Measurements from ENCODE around the gene POLR2L. TPM values are rescaled to one million over a fixed set of nuclear protein-coding genes. Genes with fewer than 3 reads are reported as not detected.

The POLR2L gene
- total RNA-seq, 1 donor from 2014 or later: 83.9 TPM

DNA sequence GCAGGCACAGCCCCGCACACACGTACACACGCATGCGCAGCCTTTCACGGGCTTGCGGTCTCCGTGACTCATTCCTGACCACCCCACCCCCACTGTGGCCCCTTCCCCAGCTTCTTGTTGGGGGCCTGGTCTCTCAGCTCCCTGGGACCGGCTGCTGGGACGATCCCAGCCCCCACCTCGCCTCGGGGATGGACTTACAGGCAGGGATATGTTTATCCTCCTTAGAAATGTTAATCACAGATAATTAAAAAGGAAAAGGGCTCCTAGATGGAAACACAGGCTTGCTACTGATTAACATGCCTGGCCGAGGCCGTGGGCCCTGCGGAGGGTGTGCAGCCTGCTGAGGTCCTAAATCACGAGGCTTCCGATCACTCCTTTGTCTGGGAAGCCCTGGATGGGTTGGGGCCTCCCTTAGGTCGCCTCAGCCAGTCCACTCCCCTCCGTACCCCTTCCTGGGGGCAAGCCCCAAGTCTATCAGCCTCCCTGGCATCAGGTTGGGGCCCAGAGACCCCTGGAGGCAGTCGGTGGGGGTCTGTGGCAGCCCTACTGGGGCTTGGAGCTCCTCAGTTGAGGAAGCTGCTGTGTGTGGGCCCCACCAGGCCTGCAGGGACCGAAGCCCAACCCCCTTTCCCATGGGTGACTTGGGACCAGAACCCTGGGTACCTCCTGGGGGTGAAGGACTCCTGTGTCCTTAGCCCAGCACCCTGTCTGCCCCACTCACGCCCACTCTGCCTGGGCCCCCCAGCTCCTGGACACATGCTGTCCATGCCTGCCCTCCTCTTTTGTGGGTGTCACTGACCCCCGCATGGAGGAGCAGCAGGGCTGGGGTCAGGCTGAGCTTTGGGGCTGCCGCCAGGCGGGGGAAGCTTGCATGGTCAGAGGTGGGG lies 20.9 kb upstream of the POLR2L start:
- ChIA-PET CTCF (no interaction called here), POLR2A (no interaction called here)
- peaks cover 1% of the 10 kb centered on the region for H3K36me3 Mint-ChIP-seq (ENCODE audit: low read depth)
- TF ChIP-seq, protein P1, sequence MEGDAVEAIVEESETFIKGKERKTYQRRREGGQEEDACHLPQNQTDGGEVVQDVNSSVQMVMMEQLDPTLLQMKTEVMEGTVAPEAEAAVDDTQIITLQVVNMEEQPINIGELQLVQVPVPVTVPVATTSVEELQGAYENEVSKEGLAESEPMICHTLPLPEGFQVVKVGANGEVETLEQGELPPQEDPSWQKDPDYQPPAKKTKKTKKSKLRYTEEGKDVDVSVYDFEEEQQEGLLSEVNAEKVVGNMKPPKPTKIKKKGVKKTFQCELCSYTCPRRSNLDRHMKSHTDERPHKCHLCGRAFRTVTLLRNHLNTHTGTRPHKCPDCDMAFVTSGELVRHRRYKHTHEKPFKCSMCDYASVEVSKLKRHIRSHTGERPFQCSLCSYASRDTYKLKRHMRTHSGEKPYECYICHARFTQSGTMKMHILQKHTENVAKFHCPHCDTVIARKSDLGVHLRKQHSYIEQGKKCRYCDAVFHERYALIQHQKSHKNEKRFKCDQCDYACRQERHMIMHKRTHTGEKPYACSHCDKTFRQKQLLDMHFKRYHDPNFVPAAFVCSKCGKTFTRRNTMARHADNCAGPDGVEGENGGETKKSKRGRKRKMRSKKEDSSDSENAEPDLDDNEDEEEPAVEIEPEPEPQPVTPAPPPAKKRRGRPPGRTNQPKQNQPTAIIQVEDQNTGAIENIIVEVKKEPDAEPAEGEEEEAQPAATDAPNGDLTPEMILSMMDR (IDR thresholded peaks at IDR 0.05): no peak
- H3K27ac Mint-ChIP-seq: no peak overlapping the region
- no peaks in the 10 kb centered on the region for H3K9me3 Mint-ChIP-seq
- no peaks in the 10 kb centered on the region for H3K27me3 Mint-ChIP-seq
- no peak overlapping the region for H3K4me3 Mint-ChIP-seq
- no peak for ATAC-seq (ENCODE audit: low read depth)
- H3K4me1 Mint-ChIP-seq: no peaks in the 10 kb centered on the region
- DNase-seq: no peak
- intact Hi-C loops (cut with micrococcal nuclease): loop anchor here (10.0 kb wide), 1 partner anchor 622 kb away; the partner anchor contains the start of gene MOB2

DNA sequence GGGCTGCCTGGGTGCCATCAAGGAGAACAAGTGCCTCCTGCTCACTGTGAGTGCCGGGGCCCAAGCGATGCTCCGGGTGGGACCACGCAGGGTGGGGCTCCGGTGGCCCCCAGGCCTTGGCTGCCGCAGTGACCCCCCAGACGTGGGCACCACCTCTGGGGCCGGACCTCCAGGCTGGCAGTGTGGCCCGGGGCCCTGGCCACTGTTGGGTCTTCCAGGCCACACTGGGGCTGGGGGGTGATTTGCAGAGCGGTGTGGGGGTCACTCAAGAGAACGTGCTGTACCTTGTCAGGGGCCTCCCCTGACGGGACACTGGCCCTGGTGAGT lies 20.3 kb upstream of the POLR2L start:
- H3K4me3 Mint-ChIP-seq: no peak overlapping the region
- TF ChIP-seq, protein P1 (IDR thresholded peaks at IDR 0.05): no peak
- H3K36me3 Mint-ChIP-seq (ENCODE audit: low read depth): no peaks in the 10 kb centered on the region
- DNase-seq (no peak), ATAC-seq (ENCODE audit: low read depth) (no peak)
- ChIA-PET POLR2A (no interaction called here), CTCF (no interaction called here)
- no peak overlapping the region for H3K27ac Mint-ChIP-seq
- no peaks in the 10 kb centered on the region for H3K9me3 Mint-ChIP-seq
- H3K27me3 Mint-ChIP-seq: no peaks in the 10 kb centered on the region
- no peaks in the 10 kb centered on the region for H3K4me1 Mint-ChIP-seq
- intact Hi-C loops (cut with micrococcal nuclease): loop anchor here (10.0 kb wide), 1 partner anchor 622 kb away; the partner anchor contains the start of gene MOB2

DNA sequence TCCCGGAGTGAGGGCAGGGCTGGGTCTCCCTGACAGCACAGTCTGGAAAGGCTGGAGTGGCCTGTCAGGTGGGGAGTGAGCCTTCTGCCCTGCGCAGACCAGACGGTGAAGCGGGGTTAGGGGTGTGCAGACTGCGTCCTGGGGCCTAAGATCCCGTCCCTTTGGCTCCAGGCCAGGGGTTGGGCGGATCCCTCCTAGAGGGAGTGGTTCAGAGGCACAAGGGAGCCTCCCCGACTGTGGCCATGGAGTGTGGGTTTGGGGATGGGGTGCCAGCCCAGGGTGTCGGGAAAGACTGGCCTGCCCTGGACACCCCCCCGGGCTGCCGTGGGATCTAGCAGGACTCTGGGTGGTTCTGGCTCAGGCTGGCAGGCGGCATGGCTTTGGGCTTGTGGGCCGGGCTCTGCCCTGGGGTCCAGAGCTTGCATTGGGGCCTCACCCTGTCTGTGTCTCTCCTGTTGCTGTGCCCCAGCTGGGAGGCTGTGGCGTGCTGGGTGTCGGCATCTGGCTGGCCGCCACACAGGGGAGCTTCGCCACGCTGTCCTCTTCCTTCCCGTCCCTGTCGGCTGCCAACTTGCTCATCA lies 19.8 kb upstream of the POLR2L start:
- ATAC-seq (ENCODE audit: low read depth) (no peak), DNase-seq (no peak)
- CTCF ChIA-PET: no interaction called here
- Mint-ChIP-seq H3K4me1 (no peaks in the 10 kb centered on the region), H3K27me3 (no peaks in the 10 kb centered on the region), H3K4me3 (no peak overlapping the region), H3K9me3 (no peaks in the 10 kb centered on the region), H3K36me3 (ENCODE audit: low read depth) (no peaks in the 10 kb centered on the region), H3K27ac (no peak overlapping the region)
- intact Hi-C loops (cut with micrococcal nuclease): loop anchor here (10.0 kb wide), 1 partner anchor 623 kb away; the partner anchor contains the start of gene MOB2
- TF ChIP-seq, protein P1 (IDR thresholded peaks at IDR 0.05): no peak
- POLR2A ChIA-PET: no interaction called here

GRCh38 chr11:861105-861479 lies 18.8 kb upstream of the POLR2L start:
- intact Hi-C loops (cut with micrococcal nuclease): loop anchor here (10.0 kb wide), 1 partner anchor 624 kb away; the partner anchor contains the start of gene MOB2
- no peaks in the 10 kb centered on the region for H3K36me3 Mint-ChIP-seq (ENCODE audit: low read depth)
- DNase-seq: no peak
- H3K4me1 Mint-ChIP-seq: no peaks in the 10 kb centered on the region
- H3K27me3 Mint-ChIP-seq: no peaks in the 10 kb centered on the region
- TF ChIP-seq, protein P1 (IDR thresholded peaks at IDR 0.05): no peak
- H3K27ac Mint-ChIP-seq: no peak overlapping the region
- no peaks in the 10 kb centered on the region for H3K9me3 Mint-ChIP-seq
- ChIA-PET CTCF (no interaction called here), POLR2A (no interaction called here)
- no peak for ATAC-seq (ENCODE audit: low read depth)
- H3K4me3 Mint-ChIP-seq: no peak overlapping the region
